GM19023 (cell line): Measurements from ENCODE around the gene OSBPL2.

ENCODE experiments used
- ATAC-seq: cut with Tn5 transposase; IDR thresholded peaks from one replicate; pipeline ENCODE4 v1.9.1; 2021; ENCODE audit warnings: mild to moderate bottlenecking, moderate library complexity; ENCODE audit not compliant: unreplicated experiment

OSBPL2 gene

DNA sequence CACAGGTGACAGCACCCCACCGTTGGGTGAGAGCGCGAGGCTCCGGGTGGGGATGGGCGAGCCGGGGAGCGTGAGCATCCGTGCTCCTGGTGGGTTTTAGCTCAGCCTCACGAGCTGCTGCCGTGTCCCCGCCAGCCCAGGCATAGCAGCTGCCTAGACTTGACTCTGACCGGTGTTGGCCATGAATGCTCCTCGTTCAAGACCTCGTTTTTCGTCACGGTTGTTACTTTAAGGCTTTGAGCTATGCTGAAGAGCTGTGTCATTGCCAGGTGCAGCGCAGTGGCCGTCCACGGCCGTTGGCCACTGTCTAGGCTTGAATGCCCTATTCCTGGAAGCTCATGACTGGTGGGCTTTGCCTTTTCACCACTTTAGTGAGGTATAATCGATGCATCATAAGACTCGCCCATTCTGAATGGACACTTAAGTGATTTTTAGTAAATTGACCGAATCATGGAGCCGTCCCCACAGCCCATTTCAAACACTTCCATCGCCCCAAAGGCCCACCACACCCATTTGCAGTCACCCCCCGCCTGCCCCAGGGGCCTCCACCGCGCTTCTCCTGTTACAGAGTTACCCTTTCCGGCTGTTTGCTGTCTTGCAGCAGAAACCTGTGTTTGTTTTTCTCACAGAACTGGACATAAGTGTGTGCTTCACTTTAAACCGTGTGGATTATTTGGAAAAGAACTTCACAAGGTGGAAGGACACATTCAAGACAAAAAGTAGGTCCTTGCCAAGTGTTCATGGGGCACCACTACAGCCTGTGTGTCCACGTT is 43.0 kb downstream of the OSBPL2 start:
- ATAC-seq, result no peak

- ATAC-seq, result no peak
Measured at GRCh38 chr20:62282103-62282502, 43.8 kb downstream of the OSBPL2 start.

- ATAC-seq, result no peak
Measured at GRCh38 chr20:62282877-62283503, 44.7 kb downstream of the OSBPL2 start.

- ATAC-seq, result no peak
Measured at GRCh38 chr20:62284448-62284847, 46.1 kb downstream of the OSBPL2 start.

- ATAC-seq, result no peak
Measured at GRCh38 chr20:62285151-62285550, 46.8 kb downstream of the OSBPL2 start.

- ATAC-seq, result no peak
Measured at GRCh38 chr20:62285722-62286121, 47.4 kb downstream of the OSBPL2 start.

GRCh38 chr20:62286493-62287064 is 48.3 kb downstream of the OSBPL2 start:
- no peak for ATAC-seq

DNA sequence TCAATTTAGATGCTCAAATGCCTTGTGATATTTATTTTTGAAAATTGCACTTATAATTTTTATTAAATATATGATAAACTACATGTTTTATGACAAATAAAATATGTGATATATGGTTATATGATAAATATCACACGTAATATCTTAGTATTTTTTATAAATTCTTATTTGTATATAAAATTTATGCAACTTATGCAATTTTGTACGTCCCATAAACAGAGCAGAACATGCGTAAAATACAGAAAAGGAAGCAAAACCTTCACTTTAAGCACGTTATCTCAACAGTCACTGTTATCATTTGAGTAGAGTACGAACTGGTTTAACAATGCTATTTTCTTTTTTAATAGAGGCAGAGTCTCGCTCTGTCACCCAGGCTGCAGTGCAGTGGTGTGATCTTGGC is 48.8 kb downstream of the OSBPL2 start:
- ATAC-seq, result no peak

- ATAC-seq, result no peak
Measured at GRCh38 chr20:62287759-62288534, 49.6 kb downstream of the OSBPL2 start.

DNA sequence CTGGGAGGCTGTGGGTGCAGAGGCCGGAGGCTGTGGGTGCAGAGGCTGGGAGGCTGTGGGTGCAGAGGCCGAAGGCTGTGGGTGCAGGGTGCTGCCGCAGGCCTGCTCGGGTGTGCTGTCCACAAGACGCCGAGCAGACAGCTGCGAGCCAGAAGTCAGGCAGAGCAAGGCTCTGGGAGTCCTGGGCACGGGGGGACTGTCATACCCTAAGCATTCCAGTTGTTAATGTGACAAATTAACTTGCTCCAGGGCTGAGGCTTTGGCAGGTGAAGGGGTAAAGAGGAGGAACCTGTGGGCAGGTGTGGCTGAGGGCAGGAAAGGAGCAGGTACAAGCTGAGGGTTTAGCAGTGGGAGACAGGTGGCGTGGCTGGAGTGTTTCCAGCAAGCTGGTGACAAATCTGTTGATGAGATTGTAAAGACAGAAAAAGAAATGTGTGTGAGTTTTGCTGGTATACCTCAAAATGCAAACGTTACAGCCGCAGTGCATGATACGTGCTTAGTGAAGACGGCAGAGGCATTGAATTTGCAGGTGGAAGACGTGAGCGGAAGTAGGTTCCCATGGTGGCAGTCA is 50.3 kb downstream of the OSBPL2 start:
- ATAC-seq, result no peak

- ATAC-seq, result no peak
Measured at GRCh38 chr20:62289131-62289530, 50.8 kb downstream of the OSBPL2 start.

DNA sequence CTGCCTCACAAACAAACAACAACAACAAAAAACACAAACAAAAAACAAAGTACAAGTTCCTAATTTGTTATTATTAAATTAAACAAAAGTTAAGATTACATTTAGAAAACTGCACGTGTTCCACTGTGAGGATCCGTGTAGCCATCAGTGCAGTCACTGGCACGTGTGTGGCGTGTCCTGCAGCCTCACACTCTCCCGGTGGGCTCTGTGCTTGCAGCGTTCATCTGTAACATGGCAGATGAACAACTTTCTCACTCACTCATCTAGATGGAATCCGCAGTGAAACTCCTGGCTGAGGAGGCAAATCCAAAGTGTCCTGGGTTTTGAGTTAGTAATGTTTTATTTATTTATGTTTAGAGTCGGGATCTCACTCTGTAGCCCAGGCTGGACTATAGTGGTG is 51.6 kb downstream of the OSBPL2 start:
- ATAC-seq, result no peak

DNA sequence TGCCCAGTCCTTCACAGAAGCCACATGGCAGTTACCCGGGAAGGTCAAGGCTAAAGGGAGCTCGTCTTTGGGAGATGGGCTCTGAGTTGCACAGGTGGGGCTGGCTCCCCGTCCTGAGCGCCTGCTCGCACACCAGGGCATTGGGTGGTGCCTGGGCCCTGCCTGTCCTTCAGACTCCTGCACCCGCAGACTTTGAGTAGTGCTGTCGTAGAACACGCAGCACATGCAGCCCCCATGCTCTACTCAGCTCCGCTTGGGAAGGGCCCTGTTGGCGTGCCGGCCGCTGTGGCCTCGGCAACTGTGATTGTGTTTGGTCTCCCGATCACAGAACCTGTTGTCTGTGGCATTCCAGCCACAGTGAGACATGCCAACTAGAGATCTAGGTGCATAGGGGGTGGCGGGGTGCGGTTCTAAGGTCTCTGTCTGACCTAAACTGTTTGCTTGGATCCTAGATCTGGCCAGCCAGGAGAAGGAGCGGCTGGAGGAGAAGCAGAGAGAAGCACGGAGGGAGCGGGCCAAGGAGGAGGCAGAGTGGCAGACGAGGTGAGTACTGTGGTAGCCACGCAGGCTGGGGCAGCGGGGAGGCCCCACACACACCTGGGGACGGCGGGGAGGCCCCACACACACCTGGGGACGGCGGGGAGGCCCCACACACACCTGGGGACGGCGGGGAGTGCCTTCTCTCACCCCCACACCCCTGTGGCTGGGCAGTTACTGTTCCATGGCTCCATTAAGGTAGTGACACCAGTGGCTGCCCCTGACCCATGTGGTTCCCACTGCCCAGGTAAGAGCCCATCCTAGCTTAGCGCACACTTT is 53.1 kb downstream of the OSBPL2 start:
- ATAC-seq, result no peak

GRCh38 chr20:62292108-62292507 is 53.8 kb downstream of the OSBPL2 start:
- ATAC-seq, result no peak

GRCh38 chr20:62293111-62293784 is 54.9 kb downstream of the OSBPL2 start:
- no peak for ATAC-seq

- no peak for ATAC-seq
Measured at GRCh38 chr20:62293946-62294345, 55.6 kb downstream of the OSBPL2 start.

GRCh38 chr20:62294516-62294915 is 56.2 kb downstream of the OSBPL2 start:
- no peak for ATAC-seq

DNA sequence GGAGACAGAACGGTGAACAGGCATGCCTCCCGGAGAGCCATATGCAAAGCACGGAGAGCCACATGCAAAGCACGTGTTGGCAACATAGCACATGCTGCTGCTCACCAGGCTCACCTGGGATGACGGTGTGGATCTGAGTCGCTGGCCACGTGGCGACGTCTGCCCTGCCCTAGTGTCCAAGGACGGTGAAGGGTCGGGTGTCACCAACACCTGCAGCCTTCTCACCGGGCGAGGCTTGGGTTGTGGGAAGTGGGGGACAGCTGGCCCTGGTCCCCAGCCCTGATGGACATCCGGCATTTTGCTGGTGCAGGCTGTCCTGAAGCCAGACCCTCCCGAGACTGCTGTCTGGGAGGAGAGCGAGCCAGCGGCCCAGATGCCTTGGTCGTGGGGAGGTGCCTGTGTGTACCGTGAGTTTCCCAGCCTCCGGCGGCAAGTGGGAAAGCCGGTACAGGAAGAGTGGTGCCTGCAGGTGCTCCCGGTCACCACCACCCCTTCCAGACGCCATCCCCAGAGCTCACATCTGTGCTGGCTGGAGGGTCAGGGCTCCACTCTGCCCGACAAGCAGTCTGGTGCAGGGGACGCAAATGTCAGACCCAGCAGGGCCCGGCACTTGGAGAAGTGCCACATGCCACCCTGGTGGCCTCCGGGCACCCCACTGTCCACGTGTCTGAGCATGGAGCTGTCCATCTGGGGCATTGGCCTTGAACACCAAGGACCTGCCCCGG is 58.6 kb downstream of the OSBPL2 start:
- ATAC-seq, result no peak
